H1 (cell line): ENCODE data around the gene OS9. TPM values are rescaled to one million over a fixed set of nuclear protein-coding genes. Genes with fewer than 3 reads are reported as not detected.

Experiments used
- CTCF ChIA-PET: fragments of 300-600 bp; sonication (Branson Sonifier 250); formaldehyde crosslinking; loops from one replicate; lab custom pipeline; 2021; ENCODE audit not compliant: partially characterized antibody; lab: Charles Lee
- POLR2A ChIA-PET: fragments of 300-600 bp; sonication (Branson Sonifier 250); formaldehyde crosslinking; loops from one replicate; lab custom pipeline; 2021; ENCODE audit warnings: inconsistent platforms; ENCODE audit not compliant: partially characterized antibody; lab: Charles Lee
- DNase-seq, 2 experiments: peaks; one replicate each; pipeline versions ENCODE4 v3.0.0 to v3.0.0-alpha.2; 2010 to 2022; ENCODE audit warnings: low spot score in 2 of 2, low read depth in 1 of 2, mixed read lengths in 1 of 2
- FAIRE-seq: peaks from 2 replicates; lab custom pipeline; 2011; peaks lifted over from hg19 to GRCh38; lab: Jason Lieb, UNC
- H2AFZ ChIP-seq: 2 replicates; pipeline ENCODE4 v1.8.1; 2012; ENCODE audit warnings: low read length, inconsistent platforms
- H2AK5ac ChIP-seq: 2 replicates; pipeline ENCODE4 v1.6.1; 2013; ENCODE audit warnings: low read depth, low read length
- H2BK120ac ChIP-seq: replicated peaks from 2 replicates; pipeline ENCODE3; 2013; ENCODE audit warnings: low read depth, low read length, inconsistent platforms
- H2BK12ac ChIP-seq: 2 replicates; pipeline ENCODE4 v1.6.1; 2013; ENCODE audit warnings: low read depth, low read length
- H2BK15ac ChIP-seq: 2 replicates; pipeline ENCODE4 v1.6.1; 2013; ENCODE audit warnings: low read length
- H2BK20ac ChIP-seq: 2 replicates; pipeline ENCODE4 v1.6.1; 2013; ENCODE audit warnings: low read length
- H2BK5ac ChIP-seq: 2 replicates; pipeline ENCODE4 v1.6.1; 2013; ENCODE audit warnings: low read depth, low read length
- H3K14ac ChIP-seq: 2 replicates; pipeline ENCODE4 v1.6.1; 2013; ENCODE audit warnings: inconsistent platforms; ENCODE audit not compliant: insufficient read length
- H3K18ac ChIP-seq: 2 replicates; pipeline ENCODE4 v1.6.1; 2013; ENCODE audit warnings: low read length; ENCODE audit errors: extremely low read depth
- H3K23ac ChIP-seq: 2 replicates; pipeline ENCODE4 v1.6.1; 2013; ENCODE audit warnings: inconsistent platforms; ENCODE audit not compliant: insufficient read length
- H3K23me2 ChIP-seq: 2 replicates; pipeline ENCODE4 v1.6.1; 2013; ENCODE audit warnings: low read depth, low read length
- H3K27ac ChIP-seq: 2 replicates; pipeline ENCODE4 v1.6.1; 2011; ENCODE audit warnings: low read depth, low read length, inconsistent platforms
- H3K27me3 ChIP-seq, 4 experiments: replicated peaks in 1 of 4; 1 replicate in 1 of 4; 2 replicates in 3 of 4; pipeline versions ENCODE4 v1.6.1 to v1.8.1; 2011 to 2013; ENCODE audit warnings: low read length in 3 of 4, mild to moderate bottlenecking in 3 of 4, inconsistent platforms in 2 of 4, mixed read lengths in 2 of 4, moderate library complexity in 1 of 4; ENCODE audit not compliant: control insufficient read depth in 3 of 4, insufficient read depth in 3 of 4; ENCODE audit errors: extremely low read depth in 1 of 4
- H3K36me3 ChIP-seq, 4 experiments: 2 replicates each; pipeline versions ENCODE4 v1.6.1 to v1.8.1; 2011 to 2013; ENCODE audit warnings: mild to moderate bottlenecking in 4 of 4, low read length in 3 of 4, moderate library complexity in 2 of 4, control low read depth in 1 of 4, inconsistent platforms in 1 of 4; ENCODE audit not compliant: insufficient read depth in 4 of 4, control insufficient read depth in 2 of 4
- H3K4ac ChIP-seq: replicated peaks from 2 replicates; pipeline ENCODE3; 2013; ENCODE audit warnings: low read length, low read depth, mixed read lengths, inconsistent platforms; ENCODE audit not compliant: insufficient read length
- H3K4me1 ChIP-seq, 4 experiments: replicated peaks in 1 of 4; 1 replicate in 1 of 4; 2 replicates in 3 of 4; pipeline versions ENCODE4 v1.6.1 to v1.8.1; 2011 to 2013; ENCODE audit warnings: low read length in 3 of 4, inconsistent platforms in 2 of 4, mixed read lengths in 1 of 4; ENCODE audit not compliant: insufficient read depth in 4 of 4, control insufficient read depth in 3 of 4
- H3K4me2 ChIP-seq, 2 experiments: 2 replicates each; pipeline versions ENCODE4 v1.6.1 to v1.8.1; 2011 to 2013; ENCODE audit warnings: low read depth in 2 of 2, low read length in 2 of 2, control low read depth in 1 of 2, inconsistent platforms in 1 of 2, mild to moderate bottlenecking in 1 of 2; ENCODE audit not compliant: insufficient read depth in 1 of 2
- H3K4me3 ChIP-seq, 4 experiments: fragments of 200-600, 300-600 bp in 1 of 4; sonication (generic), shearing (Covaris generic), sonication (Bioruptor Twin) in 1 of 4; 2 replicates each; pipeline versions ENCODE4 v1.5.1 to v1.8.1; 2011 to 2016; ENCODE audit warnings: low read length in 4 of 4, low read depth in 3 of 4, control low read depth in 2 of 4, inconsistent platforms in 2 of 4, mild to moderate bottlenecking in 2 of 4, mixed read lengths in 1 of 4, moderate library complexity in 1 of 4; ENCODE audit not compliant: insufficient read depth in 2 of 4; ENCODE audit errors: extremely low read depth in 1 of 4
- H3K56ac ChIP-seq: replicated peaks from 2 replicates; pipeline ENCODE3; 2013; ENCODE audit warnings: low read depth, mild to moderate bottlenecking, mixed read lengths, low read length, inconsistent platforms; ENCODE audit not compliant: insufficient read length
- H3K79me1 ChIP-seq: 2 replicates; pipeline ENCODE4 v1.6.1; 2013; ENCODE audit warnings: low read depth, low read length, control low read depth
- H3K79me2 ChIP-seq, 2 experiments: 2 replicates each; pipeline versions ENCODE4 v1.6.1 to v1.8.1; 2012 to 2013; ENCODE audit warnings: low read length in 2 of 2, mild to moderate bottlenecking in 2 of 2, inconsistent platforms in 1 of 2; ENCODE audit not compliant: insufficient read depth in 2 of 2, control insufficient read depth in 1 of 2
- H3K9ac ChIP-seq, 4 experiments: replicated peaks in 1 of 4; 1 replicate in 1 of 4; 2 replicates in 3 of 4; pipeline versions ENCODE4 v1.6.1 to v1.8.1; 2011 to 2013; ENCODE audit warnings: low read depth in 3 of 4, low read length in 3 of 4, control low read depth in 2 of 4, mild to moderate bottlenecking in 2 of 4, moderate library complexity in 2 of 4, inconsistent platforms in 1 of 4; ENCODE audit errors: extremely low read depth in 1 of 4
- H3K9me3 ChIP-seq, 2 experiments: 2 replicates each; pipeline versions ENCODE4 v1.6.1 to v1.8.1; 2012 to 2013; ENCODE audit warnings: mild to moderate bottlenecking in 2 of 2, moderate library complexity in 2 of 2, control low read depth in 1 of 2, inconsistent platforms in 1 of 2, low read depth in 1 of 2, low read length in 1 of 2, mixed read lengths in 1 of 2; ENCODE audit not compliant: insufficient read depth in 2 of 2
- H4K20me1 ChIP-seq, 2 experiments: replicated peaks in 1 of 2; 2 replicates each; pipeline versions ENCODE3 to v1.8.1; 2011 to 2013; ENCODE audit warnings: inconsistent platforms in 2 of 2, low read length in 2 of 2, mild to moderate bottlenecking in 1 of 2; ENCODE audit not compliant: insufficient read depth in 2 of 2, control insufficient read depth in 1 of 2
- H4K5ac ChIP-seq: 2 replicates; pipeline ENCODE4 v1.6.1; 2013; ENCODE audit warnings: low read length, low read depth, mixed read lengths, inconsistent platforms; ENCODE audit not compliant: insufficient read length
- H4K8ac ChIP-seq: 2 replicates; pipeline ENCODE4 v1.8.0; 2013; ENCODE audit warnings: mild to moderate bottlenecking, moderate library complexity, low read length, inconsistent platforms; ENCODE audit not compliant: insufficient read depth; ENCODE audit errors: extremely low read depth
- H4K91ac ChIP-seq: replicated peaks from 2 replicates; pipeline ENCODE3; 2013; ENCODE audit warnings: low read length, mixed read lengths, inconsistent platforms; ENCODE audit not compliant: insufficient read length
- BCL11A ChIP-seq, 2 experiments: IDR thresholded peaks; one replicate each; pipeline ENCODE4 v1.6.1; 2011; ENCODE audit warnings: low read depth in 2 of 2, low read length in 2 of 2, mild to moderate bottlenecking in 2 of 2
- CHD2 ChIP-seq: IDR thresholded peaks from 2 replicates; pipeline ENCODE4 v1.6.1; 2012; ENCODE audit warnings: low read length, improper control_type of control experiment
- CREB1 ChIP-seq: IDR thresholded peaks from 2 replicates; pipeline ENCODE4 v1.6.1; 2012; ENCODE audit warnings: inconsistent platforms
- CTCF ChIP-seq, 3 experiments: IDR thresholded peaks; 1 replicate in 2 of 3; 2 replicates in 1 of 3; pipeline versions ENCODE4 v1.5.1 to v1.6.1; 2011; ENCODE audit warnings: low read length in 3 of 3, mild to moderate bottlenecking in 3 of 3, inconsistent platforms in 2 of 3, low read depth in 1 of 3, moderate library complexity in 1 of 3; ENCODE audit not compliant: insufficient read depth in 1 of 3; ENCODE audit errors: control extremely low read depth in 1 of 3
- POLR2AphosphoS5 ChIP-seq: IDR thresholded peaks from 2 replicates; pipeline ENCODE4 v1.6.1; 2011; ENCODE audit warnings: low read depth, low read length
- SIX5 ChIP-seq: IDR thresholded peaks from 2 replicates; pipeline ENCODE4 v1.6.1; 2011; ENCODE audit warnings: mild to moderate bottlenecking, low read depth, low read length
- TAF1 ChIP-seq: IDR thresholded peaks from 2 replicates; pipeline ENCODE4 v1.6.1; 2011; ENCODE audit warnings: mild to moderate bottlenecking, low read depth, low read length
- TBP ChIP-seq: IDR thresholded peaks from 2 replicates; pipeline ENCODE4 v1.6.1; 2011; ENCODE audit warnings: low read depth, low read length, improper control_type of control experiment
- USF2 ChIP-seq: IDR thresholded peaks from 2 replicates; pipeline ENCODE4 v1.6.1; 2011; ENCODE audit warnings: low read length, improper control_type of control experiment
- WGBS, 2 experiments: shearing (Covaris generic) in 1 of 2; methylation state at CpG; one replicate each; pipeline versions ENCODE4 v1.1.6 to v1.1.7; 2013 to 2015; ENCODE audit warnings: low lambda C conversion rate in 2 of 2, mixed read lengths in 2 of 2, inconsistent platforms in 1 of 2, low coverage in 1 of 2, missing lambda C conversion rate in 1 of 2; ENCODE audit not compliant: insufficient replicate concordance in 2 of 2, insufficient coverage in 1 of 2, insufficient read length in 1 of 2; ENCODE audit errors: extremely low coverage in 1 of 2, missing lambda C conversion rate in 1 of 2; 5-methylcytosine and 5-hydroxymethylcytosine counted together
- polyA plus RNA-seq, 7 experiments: library from polyadenylated mRNA; depleted of rRNA in 3 of 7; stranded (reverse) in 5 of 7; unstranded in 2 of 7; fragments of >200 nt in 5 of 7; fragments of 200-250 nt in 2 of 7; gene quantifications; 1 replicate in 5 of 7; 2 replicates in 1 of 7; 4 replicates in 1 of 7; pipeline versions ENCODE4 v1.2.1 to v1.2.3, GENCODE V29; 2011 to 2013; ENCODE audit warnings: missing spikeins in 2 of 7, mixed read lengths in 2 of 7
- total RNA-seq: library from RNA; stranded (reverse); fragmentation: NEBNext Ultra II Directional; extraction: Animal tissue kit (Norgen Biotek cat#: 25700); gene quantifications from 2 replicates; pipeline ENCODE4 v1.2.1, GENCODE V29; 2021

The OS9 gene
- total and polyA plus RNA-seq, 2 of the 8 experiments (the other 6 are each of a cell fraction or from before 2014, with no cell fraction given) = 71.0 to 108 TPM

- H3K9me3 ChIP-seq = no peaks in the 10 kb centered on the region
- H3K27ac ChIP-seq = no peak overlapping the region
- peak overlapping the region; percentile 52 to 95 for H3K4me2 ChIP-seq
- no peak overlapping the region for H4K8ac ChIP-seq
- no peak overlapping the region for H3K23ac ChIP-seq
- peaks cover 2 to 7% of the 10 kb centered on the region in 2 experiments for H4K20me1 ChIP-seq
- POLR2A ChIA-PET = interaction anchor here (0.7 to 7.4 kb wide), 7 partner anchors 9 to 95 kb away, joined by 3 to 59 read pairs (median 4); partner anchors contain the start of genes AGAP2, B4GALNT1, EEF1AKMT3 and METTL1
- no peak overlapping the region for H3K4ac ChIP-seq
- DNase-seq (no peak), FAIRE-seq (peak; percentile 69)
- no peak overlapping the region for H3K18ac ChIP-seq
- H3K9ac ChIP-seq = no peak overlapping the region
- peak overlapping the region in 1 of 4 experiments; percentile 82; a peak in 2 of 8 replicates for H3K4me3 ChIP-seq
- H2BK12ac ChIP-seq = no peak overlapping the region
- H2BK20ac ChIP-seq = no peak overlapping the region
- H4K5ac ChIP-seq = no peak overlapping the region
- H3K14ac ChIP-seq = no peak overlapping the region
- H3K56ac ChIP-seq = no peak overlapping the region
- no peaks in the 10 kb centered on the region for H3K79me2 ChIP-seq
- H2BK120ac ChIP-seq = no peak overlapping the region
- CTCF ChIA-PET = interaction anchor here (1.3 to 11.7 kb wide), 7 partner anchors 10 to 146 kb away, joined by 5 to 149 read pairs (median 9); partner anchors contain the start of genes AGAP2, OS9 and TSPAN31
- H2AFZ ChIP-seq = no peak overlapping the region
- H2BK15ac ChIP-seq = no peak overlapping the region
- peaks cover 12% of the 10 kb centered on the region; the same call in 1 of the 2 replicates for H3K23me2 ChIP-seq
- H3K79me1 ChIP-seq = no peaks in the 10 kb centered on the region
- no peak overlapping the region for H2BK5ac ChIP-seq
- peaks cover 19 to 85% (median 61%) of the 10 kb centered on the region in 4 experiments for H3K27me3 ChIP-seq
- WGBS, 2 experiments = 39% methylated on average over 19 of the region's 21 CpGs; no CpG with 5 or more reads in 1 of the 2 experiments
- H3K36me3 ChIP-seq = no peaks in the 10 kb centered on the region
- peaks cover 0 to 20% (median 13%) of the 10 kb centered on the region in 4 experiments; a peak in 5 of 7 replicates for H3K4me1 ChIP-seq
- no peak overlapping the region for H2AK5ac ChIP-seq
- H4K91ac ChIP-seq = no peak overlapping the region
- TF ChIP-seq USF2 (no peak), TAF1 (no peak), CREB1 (peak; percentile 63; the same call in 1 of the 2 replicates), TBP (no peak), BCL11A (IDR thresholded peaks at IDR 0.05; ENCODE audit: low read depth in 2 of 2, low read length in 2 of 2) (no peak), CHD2 (no peak), CTCF (IDR thresholded peaks at IDR 0.05; ENCODE audit: control extremely low read depth in 1 of 3, insufficient read depth in 1 of 3, low read depth in 1 of 3, low read length in 3 of 3) (no peak), POLR2AphosphoS5 (no peak), SIX5 (no peak)
These were observed 33.9 kb downstream of the OS9 start for GRCh38 chr12:57727758-57728395.
